NCI-H69 (cell line): ENCODE results near the gene TFAP2E.

Experiments used
- DNase-seq: peaks from one replicate; lab custom pipeline; 2025; lab: John Stamatoyannopoulos, UW

The TFAP2E gene

DNA sequence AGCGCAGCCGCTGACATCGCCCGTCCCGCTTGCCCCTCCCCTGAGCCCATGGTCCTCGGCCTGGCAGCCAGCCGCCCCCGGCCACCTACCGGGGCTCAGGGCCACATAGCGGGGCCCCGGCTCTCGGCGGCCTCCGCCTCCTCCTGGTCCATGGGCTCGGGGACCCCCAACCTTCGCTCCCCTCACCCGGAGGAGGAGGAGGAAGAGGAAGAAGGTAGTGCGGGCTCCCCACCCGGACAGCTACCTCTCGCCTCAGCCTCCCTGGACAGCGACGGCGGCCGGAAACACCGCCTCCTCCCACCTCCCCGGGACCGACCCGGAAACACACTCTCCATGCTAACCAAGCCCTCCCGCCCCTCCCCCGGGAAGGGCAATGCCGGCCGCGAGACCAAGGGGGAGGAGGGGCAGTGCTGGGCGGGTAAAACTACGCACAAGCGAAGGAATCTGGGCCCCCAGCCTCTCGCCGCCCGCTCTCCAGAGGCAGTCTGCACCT lies 15.9 kb upstream of the TFAP2E start, which contains the start of gene KIAA0319L:
TSS of gene KIAA0319L (minus strand) at position 286 of the 493 bp plus-strand sequence. CDS start 2,912 bp downstream, outside the sequence.
- peak; percentile 90 for DNase-seq

DNA sequence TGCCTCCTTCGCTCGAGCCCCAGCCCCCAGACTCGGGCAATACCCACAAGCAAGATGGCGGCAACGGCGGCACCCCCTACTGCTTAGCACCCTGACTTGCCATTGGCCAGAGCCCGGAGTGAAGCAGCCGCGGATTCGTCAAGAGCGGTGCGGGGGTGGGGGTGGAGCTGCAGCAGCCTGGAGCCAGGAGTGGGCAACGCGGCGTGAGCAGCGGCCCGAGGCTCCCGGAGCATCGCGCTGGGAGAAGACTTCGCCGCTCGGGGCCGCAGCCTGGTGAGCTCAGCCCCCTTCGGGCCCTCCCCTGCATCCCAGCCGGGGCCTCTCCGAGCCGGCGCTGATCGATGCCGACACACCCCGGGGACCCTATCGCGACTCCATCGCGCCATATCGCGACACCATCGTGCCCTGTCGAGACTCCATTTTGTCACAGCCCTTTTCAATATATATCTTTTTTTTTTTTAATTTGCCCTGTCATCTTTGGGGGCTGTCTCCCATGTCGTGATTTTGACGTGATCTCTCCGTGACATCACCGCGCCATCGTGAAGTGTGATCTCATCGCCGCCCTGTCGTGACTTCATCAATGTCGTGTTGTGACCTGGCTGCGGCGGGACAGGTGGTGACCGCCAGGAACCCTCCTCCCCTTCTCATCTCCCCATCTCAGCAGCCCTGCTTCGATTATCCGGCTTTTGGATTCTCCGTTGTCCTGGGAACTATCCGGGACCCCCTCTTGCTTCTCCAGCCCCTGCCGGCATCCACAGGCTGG lies 15.3 kb upstream of the TFAP2E start, which contains the start of gene NCDN:
TSS of gene NCDN (plus strand) at position 189 of the 763 bp plus-strand sequence. CDS start at position 581, 392 bp downstream.
- peak; percentile 96 for DNase-seq

DNA sequence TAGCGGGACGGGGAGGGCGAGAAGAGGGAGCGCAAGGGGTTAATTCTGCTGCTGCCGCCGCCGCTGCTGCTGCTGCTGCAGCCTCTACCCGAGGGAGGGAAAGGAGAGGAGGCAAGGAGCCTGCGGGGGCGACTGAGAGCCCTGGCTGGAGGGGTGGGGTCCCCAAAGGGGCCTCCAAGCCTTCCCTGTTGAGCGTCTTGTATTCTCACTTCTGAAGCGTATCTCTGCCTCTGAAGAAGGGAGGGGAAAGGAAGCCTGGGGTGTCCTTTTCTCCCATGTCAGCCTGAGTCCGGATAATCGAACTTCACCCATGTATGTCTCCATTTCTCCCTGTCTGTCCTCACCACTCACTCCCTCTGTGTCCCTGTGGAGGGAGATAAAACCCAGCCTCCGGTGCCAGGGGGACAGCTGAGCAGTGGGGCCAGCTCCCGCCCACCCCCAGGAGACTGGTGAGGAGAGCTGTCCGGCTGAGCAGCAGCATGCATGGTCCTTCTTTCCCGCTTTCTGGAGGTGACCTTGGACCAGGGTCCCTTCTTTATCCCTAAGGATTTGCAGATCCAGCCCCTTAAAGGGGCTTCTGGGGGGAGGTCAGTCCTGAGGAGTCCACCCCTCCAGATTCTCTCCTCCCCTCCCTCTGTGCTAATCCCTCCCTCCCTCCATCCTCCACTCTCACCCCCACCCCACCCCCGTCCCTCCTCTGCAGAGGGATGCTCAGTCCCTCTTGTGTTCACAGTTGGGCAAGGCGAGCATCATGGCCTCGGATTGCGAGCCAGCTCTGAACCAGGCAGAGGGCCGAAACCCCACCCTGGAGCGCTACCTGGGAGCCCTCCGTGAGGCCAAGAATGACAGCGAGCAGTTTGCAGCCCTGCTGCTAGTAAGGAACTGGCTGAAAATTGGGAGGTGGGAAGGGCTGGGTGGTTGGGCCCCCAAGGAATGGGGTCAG lies 14.5 kb upstream of the TFAP2E start:
- peak; percentile 45 for DNase-seq

DNA sequence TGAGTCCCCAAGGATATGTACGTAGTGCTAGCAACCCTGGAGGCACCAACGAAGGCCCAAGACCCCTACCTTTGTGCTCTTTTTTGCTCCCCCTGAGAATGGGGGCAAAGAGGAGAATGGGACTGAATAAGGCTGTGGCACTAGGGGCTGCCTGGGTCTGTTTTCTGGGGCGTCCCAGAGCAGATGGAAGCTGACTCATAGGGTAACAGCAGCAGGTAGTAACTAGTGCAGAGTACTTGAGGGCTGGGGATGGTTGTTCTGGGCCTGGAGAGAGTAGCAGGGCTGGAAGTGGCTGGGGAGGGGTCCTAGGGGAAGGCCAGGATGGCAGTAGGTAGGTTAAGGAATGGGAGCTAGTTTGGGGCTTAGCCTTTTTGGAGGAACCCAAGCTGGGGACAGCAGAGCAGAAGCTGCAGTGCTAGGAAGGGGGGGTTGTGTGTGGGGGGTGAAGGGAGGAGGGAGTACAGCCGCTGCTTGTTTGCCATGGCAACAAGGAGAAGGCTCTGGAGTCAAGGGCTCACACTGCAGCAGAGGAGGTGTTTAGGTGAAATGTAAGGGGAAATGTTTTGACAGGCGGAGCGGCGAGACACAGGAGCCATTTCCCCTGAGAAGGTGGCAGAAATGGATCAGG lies 13.7 kb upstream of the TFAP2E start:
- no peak for DNase-seq

DNA sequence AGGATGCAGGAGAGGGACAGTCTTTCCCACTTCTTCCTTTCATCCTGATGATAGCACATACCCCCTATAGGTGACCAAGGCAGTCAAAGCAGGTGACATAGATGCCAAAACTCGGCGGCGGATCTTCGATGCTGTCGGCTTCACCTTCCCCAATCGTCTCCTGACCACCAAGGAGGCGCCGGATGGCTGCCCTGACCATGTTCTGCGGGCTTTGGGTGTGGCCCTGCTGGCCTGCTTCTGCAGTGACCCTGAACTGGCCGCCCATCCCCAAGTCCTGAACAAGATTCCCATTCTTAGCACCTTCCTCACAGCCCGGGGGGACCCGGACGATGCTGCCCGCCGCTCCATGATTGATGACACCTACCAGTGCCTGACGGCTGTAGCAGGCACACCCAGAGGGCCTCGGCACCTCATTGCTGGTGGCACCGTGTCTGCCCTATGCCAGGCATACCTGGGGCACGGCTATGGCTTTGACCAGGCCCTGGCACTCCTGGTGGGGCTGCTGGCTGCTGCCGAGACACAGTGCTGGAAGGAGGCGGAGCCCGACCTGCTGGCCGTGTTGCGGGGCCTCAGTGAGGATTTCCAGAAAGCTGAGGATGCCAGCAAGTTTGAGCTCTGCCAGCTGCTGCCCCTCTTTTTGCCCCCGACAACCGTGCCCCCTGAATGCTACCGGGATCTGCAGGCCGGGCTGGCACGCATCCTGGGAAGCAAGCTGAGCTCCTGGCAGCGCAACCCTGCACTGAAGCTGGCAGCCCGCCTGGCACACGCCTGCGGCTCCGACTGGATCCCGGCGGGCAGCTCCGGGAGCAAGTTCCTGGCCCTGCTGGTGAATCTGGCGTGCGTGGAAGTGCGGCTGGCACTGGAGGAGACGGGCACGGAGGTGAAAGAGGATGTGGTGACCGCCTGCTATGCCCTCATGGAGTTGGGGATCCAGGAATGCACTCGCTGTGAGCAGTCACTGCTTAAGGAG lies 12.6 kb upstream of the TFAP2E start:
- no peak for DNase-seq

DNA sequence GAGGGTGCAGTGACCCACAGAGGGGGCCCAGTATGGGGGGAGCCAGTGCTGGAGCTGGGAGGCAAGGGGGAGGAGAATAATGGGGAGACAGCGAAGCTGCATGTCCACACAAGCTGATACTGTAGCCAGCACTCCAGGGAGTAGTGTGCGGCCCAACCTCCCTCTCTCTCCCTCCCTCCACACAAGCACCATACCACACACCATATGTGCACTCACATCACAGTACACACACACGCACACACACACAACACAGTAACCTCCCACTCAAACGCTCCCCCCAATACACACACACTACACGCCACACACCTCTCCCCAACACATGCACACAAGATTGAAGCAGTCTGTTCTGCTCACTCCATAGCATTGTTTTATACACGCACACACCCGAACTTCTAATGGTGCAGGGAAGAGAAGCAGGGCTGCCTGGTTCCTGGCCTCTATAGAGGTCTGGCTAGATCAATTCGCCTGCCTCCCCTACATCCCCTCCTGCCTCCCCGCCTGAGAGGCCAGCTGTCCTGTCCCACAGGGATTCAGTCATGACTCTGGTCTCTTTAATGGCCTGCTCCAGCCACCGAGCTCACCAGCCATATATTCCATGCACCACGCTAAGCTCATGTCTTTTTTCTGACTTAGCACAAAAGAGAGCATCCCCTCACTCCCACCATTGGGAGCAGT lies 11.7 kb upstream of the TFAP2E start:
- no peak for DNase-seq

DNA sequence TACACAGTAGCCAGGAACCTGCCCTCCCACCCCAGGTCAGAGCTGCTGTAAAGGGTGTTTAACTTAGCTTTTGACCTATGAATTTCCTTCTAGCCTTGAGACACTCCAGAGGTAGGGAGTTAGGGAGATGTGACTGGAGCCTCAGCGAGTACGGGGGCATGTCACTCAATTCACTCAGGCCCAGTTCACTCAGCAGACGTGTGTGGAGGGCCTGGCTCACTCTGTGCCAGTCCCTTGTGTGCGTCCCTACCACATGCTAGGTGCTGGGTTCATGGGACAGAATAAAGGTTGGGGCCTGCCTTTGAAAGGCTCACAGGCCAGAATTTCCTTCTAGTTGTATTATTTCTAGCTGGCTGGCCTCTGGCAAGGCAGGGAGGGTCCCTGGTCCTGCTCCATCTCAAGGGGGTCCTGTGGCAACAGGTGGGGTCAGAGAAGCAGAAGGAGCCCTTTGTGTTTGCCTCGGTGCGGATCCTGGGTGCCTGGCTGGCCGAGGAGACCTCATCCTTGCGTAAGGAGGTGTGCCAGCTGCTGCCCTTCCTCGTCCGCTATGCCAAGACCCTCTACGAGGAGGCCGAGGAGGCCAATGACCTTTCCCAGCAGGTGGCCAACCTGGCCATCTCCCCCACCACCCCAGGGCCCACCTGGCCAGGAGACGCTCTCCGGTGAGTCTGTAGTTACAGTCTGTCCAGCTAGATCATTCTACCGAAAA lies 11.0 kb upstream of the TFAP2E start:
- DNase-seq: no peak

DNA sequence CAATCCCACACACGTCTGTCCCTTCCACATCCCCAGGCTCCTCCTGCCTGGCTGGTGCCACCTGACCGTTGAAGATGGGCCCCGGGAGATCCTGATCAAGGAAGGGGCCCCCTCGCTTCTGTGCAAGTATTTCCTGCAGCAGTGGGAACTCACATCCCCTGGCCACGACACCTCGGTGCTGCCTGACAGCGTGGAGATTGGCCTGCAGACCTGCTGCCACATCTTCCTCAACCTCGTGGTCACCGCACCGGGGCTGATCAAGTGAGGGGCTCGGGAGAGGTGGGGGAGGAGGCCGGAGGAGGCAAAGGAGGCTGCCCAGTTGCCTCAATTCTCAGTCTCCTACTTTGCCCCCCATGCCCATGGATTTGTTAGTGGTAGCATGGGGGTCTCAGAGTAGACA lies 9.9 kb upstream of the TFAP2E start:
- DNase-seq: no peak

DNA sequence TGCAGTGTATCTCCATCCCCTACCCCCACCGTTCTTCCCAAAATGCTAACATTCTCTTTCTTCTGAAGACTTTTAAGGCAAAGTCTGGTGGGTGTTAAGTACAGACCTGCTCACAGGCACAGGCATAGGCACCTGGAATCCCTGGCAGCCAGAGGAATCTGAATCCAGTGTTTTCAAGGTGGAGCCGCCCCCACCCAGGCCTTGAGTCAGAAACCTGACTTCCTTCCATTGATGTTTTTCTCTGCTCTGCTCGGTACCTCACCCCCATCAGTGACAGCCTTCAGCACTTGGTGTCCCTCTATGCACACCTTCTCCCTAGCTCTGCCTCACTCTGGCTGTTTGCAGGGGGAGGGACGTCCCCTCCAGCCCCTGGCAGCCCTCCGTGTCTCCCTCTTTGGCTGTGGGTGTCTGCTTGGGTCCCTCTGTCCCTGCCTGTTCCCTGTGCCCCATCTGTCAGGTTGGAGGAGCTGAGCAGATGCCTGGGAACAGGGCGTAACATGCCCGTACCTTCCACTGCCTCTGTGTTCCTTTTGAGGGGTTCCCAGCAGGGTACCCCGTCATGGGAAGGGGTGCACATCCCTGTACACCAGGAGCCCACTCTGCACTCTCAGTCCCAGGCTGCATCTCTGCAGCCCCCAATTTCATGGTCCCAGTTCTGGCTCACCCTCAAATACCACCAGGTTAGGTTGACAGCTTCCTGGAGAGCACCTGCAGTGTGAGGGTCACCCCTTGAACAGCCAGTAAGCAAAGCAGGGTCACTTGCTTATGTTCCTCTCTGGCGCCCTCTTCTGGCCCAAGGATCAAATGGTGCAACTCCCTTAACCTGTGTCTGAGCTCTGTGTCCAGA lies 8.9 kb upstream of the TFAP2E start:
- DNase-seq: peak; percentile 74

DNA sequence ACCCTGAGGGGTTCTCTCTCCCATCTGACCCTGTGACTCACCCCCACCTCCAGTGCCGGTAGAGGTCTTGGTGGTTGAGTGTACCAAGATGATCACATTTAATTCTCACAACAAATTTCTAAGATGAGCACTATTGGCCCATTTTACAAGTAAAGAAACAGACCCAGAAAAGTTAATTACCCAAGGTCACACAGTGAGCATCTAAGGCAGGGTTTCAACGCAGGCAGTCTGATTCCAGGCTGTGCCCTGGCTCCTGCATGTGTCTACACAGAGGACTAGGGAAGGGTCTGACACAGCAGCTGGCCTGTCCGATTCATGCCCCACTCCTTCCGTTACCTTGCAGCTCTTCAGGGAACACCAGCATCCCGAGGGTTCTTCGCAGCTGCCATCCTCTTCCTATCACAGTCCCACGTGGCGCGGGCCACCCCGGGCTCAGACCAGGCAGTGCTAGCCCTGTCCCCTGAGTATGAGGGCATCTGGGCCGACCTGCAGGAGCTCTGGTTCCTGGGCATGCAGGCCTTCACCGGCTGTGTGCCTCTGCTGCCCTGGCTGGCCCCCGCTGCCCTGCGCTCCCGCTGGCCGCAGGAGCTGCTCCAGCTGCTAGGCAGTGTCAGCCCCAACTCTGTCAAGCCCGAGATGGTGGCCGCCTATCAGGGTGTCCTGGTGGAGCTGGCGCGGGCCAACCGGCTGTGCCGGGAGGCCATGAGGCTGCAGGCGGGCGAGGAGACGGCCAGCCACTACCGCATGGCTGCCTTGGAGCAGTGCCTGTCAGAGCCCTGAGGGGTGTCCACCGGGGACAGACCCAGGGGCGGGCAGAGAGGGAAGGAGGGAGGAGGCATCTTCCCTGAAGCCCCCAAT lies 8.0 kb upstream of the TFAP2E start:
- DNase-seq: no peak

DNA sequence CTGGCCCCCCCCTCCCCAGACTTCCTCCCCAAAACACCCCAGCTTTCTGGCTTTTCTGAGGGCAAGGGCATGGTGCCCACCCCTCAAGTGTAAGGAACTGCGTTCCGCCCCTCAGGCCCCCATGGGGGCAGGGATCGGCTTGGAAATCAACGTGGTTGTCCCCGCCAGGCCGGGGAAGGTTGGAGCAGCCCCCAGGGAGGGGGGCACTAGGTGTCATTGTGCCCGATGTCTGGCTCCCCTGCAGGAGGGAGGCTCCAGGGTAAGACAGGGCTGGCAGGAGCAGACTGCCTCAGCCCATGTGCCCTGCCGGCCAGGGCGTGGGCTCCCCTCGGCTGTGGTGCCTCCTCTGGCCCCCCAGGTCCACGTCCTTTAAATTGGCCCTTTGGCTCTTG lies 7.4 kb upstream of the TFAP2E start:
- no peak for DNase-seq

DNA sequence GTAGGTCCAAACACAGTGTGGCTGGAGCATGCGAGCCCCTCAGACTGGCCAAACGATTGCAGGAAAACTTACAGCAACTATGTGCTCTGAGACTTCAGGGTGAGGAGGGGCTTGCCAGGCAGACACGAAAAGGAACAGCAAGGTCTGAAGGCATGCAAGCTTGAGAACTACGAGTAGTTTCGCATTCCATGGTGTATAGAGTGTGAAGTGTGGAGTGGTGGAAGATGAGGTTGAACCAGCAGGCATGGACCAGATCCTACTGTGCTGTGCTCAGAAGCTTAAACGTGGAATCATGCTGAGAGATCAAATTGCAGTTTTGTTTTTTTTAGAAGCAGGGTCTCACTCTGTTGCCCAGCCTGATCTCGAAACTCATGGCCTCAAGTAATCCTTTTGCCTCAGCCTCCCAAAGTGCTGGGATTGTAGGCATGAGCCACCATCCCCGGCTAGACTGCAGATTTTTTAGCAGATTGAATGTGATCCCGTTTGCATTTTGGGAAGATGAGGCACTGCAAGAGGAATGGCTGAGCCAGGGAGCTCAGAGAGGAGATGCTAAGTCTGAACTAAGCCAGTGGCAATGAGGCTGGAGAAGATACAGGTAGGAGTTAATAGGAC lies 5.1 kb upstream of the TFAP2E start:
- no peak for DNase-seq

DNA sequence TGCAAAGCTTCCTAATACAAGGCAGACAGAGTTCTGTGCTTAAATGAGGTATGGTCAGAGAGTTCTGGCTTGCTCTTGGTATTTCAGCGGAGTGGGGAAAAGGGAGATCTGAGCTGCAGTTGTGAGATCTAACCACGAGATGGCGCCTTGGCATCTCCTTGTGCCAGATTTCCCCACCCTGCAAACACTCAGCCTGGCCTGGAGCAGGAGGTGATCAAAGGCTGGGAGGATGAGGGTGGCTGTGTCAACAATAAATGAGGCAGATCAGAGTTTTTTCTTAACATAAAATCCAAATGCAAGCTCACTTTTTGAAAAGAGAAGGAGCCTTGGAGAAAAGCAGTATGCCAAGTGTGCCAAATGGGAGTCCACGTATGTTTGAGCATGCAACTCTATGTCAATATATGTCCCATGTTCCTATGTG lies 4.1 kb upstream of the TFAP2E start:
- peak; percentile 62 for DNase-seq

DNA sequence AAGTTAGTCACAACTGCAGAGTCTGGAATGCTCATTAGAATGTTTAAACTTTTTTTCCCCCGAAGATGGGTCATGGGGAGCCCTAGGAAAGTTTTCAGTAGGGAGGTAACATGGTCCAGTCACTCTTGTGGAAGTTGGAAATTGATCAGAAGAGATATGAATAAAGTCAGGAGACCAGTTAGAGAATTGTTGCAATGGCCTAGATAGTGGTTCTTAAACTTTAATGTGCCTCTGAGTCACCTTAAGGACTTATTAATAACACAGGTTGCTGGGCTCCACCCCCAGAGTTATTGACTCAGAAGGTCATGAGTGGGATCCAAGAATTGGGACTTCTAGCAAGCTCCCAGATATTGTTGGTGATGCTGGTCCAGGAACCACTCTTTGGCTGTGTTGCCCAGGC lies 3.2 kb upstream of the TFAP2E start:
- no peak for DNase-seq

DNA sequence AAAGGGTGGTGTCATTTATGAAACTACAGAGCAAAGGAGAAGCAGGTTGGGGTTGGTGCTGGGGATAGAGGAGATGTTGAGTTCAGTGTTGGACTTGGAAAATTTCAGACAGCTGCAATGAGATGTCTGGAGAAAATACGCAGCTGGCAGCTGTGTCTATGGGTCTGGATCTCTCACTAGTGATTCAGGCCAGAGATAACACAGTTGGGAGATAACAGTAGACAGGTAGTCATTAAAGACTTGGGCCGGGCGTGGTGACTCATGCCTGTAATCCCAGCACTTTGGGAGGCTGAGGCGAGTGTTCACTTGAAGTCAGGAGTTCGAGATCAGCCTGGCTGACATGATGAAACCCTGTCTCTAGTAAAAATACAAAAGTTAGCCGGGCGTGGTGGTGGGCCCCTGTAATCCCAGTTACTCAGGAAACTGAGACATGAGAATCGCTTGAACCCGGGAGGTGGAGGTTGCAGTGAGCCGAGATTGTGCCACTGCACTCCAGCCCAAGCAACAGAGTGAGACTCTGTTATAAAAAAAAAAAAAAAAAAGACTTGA lies 2.5 kb upstream of the TFAP2E start:
- DNase-seq: no peak

DNA sequence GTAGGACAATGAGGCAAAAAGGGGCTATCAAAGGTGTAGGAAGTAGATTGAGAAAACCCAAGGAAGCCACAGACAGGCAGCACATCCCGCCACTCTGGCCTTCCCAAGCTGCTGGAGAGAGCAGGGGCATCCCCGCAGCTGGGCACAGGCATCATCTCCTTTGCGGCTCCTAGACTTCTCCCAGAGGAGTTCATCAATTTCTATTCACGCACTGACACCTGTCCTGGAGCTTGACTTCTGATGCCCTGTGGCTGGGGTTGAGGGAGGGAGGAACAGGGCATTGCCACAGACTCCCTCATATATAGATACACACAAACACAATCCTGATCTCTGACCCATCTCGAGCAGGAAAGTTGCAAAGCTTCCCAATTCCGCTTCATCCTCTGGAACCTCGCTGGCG lies 1.9 kb upstream of the TFAP2E start:
- DNase-seq: no peak

DNA sequence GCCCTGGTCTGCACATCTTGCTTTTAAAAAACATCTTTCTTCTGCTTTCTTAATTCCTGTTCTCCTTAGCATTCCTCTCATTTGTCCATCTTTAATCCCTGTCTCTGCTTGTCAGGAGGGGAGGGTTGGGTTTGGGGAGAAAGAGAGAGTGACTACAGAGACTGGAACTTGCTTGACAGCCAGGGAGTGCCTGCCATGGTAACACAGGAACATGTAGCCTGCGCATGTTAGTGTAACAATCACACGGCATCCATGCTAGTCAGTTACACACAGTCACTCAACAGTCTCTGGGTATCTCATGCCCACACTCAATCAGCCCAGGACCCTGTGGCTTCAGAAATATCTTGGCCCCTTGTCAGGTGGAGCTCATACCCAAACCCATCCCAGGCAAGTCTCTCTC lies 818 bp upstream of the TFAP2E start:
- DNase-seq: no peak
